HG03135 (cell line): Measurements from ENCODE around the gene MAN2A2.
"Not testable (repeated sequence)": the region's sequence is repeated elsewhere in the genome, so short reads cannot be mapped to it uniquely, and the experiment has no call there.

Experiments
- ATAC-seq: cut with Tn5 transposase; IDR thresholded peaks from one replicate; pipeline ENCODE4 v1.9.1; 2021; ENCODE audit warnings: mild to moderate bottlenecking, moderate library complexity; ENCODE audit not compliant: unreplicated experiment

MAN2A2 gene

DNA sequence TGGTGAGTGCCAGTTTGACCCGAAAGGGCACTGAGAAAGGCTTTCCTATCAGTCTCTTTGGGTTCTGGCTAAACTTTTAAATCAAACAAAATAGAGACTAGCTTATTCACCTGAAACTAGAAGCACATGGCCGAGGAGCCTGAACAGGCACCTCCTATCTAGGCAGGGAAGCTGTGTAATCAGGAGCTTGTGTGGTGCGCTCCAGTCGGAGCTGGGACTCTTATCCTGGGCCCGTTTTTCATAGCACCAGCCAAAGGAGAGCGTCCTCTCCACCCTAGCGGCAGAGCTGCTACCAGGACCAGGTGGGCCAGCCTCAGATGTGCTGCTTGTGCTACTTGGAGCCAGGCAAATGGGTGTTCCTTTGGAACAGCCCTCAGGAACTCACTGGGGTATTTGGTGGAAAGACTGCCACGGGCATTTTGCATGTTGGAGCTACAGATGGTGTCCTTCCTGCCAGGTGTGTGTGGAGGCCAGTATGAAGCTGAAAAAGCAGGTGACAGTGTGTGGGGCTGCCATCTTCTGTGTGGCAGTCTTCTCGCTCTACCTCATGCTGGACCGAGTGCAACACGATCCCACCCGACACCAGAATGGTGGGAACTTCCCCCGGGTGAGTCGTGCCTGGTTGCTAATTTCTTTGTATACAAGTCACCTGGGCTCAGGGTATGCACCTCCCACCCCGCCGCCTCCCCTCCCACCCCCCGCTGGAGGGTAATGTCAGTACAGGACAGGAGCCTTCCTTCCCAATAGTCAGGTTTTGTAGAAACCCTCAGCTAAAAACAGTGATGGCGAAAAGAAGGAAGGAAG, 833 bp downstream of the MAN2A2 start:
- ATAC-seq, result no peak

DNA sequence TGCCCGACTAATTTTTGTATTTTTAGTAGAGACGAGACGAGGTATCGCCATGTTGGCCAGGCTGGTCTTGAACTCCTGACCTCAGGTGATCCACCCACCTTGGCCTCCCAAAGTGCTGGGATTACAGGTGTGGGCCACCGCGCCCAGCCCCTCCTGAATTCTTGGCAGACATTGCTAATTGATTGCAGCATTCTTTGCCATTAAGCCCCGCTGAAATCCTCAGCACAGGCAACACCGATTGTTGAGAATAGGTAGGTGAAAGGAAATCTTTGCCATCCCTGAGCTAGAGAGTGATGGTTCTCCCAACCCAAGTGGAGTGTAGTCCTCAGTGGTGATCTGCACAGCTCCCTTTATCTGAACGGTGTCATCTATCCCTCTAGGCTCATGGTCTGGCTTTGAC, 1.6 kb downstream of the MAN2A2 start:
- ATAC-seq, result no peak

DNA sequence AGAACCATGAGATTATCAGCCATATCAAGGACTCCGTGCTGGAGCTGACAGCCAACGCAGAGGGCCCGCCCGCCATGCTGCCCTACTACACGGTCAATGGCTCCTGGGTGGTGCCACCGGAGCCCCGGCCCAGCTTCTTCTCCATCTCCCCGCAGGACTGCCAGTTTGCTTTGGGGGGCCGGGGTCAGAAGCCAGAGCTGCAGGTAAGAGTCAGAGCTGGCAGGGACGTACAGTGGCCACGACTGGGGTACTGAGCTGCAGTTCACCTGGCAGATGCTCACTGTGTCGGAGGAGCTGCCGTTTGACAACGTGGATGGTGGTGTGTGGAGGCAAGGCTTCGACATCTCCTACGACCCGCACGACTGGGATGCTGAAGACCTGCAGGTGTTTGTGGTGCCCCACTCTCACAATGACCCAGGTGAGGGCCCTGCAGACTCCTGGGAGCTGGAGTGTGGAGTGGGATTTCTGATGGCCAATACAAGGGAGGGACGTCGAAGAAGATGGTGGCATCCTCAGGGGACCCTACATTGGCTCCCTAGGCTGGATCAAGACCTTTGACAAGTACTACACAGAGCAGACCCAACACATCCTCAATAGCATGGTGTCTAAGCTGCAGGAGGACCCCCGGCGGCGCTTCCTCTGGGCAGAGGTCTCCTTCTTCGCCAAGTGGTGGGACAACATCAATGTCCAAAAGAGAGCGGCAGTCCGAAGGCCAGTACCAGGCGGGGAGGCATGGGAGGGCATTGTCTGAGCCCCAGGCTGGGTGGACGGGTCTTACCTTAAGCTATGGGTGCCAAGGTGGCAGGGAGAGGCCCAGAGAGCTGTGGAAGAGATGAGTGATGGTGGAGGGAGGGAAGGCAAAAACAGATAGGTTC, 2.4 kb downstream of the MAN2A2 start:
- no peak for ATAC-seq

DNA sequence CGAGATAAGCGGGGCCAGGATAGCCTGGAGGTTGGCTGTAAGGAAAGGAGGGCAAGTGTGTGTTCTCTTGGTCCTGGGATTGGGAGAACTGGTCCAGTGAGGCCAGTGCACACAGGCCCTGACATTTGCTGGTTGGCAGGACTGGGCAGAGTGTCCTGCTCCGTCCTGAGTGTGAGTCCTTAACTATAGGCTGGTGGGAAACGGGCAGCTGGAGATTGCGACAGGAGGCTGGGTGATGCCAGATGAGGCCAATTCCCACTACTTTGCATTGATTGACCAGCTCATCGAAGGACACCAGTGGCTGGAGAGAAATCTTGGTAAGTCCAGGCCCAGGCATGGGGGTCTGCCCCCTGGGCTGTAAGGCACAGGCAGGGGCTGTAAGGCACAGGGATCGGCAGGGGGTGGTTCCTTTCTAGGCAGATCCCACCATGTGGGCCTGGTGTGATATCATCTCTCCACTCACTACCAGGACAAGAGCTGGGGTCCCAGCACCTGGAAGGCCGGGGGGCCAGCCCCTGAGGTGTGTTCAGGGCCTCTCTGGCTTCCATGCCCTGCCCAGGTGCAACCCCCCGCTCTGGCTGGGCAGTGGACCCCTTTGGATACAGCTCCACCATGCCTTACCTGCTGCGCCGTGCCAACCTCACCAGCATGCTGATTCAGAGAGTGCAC, 3.2 kb downstream of the MAN2A2 start:
- no peak for ATAC-seq

DNA sequence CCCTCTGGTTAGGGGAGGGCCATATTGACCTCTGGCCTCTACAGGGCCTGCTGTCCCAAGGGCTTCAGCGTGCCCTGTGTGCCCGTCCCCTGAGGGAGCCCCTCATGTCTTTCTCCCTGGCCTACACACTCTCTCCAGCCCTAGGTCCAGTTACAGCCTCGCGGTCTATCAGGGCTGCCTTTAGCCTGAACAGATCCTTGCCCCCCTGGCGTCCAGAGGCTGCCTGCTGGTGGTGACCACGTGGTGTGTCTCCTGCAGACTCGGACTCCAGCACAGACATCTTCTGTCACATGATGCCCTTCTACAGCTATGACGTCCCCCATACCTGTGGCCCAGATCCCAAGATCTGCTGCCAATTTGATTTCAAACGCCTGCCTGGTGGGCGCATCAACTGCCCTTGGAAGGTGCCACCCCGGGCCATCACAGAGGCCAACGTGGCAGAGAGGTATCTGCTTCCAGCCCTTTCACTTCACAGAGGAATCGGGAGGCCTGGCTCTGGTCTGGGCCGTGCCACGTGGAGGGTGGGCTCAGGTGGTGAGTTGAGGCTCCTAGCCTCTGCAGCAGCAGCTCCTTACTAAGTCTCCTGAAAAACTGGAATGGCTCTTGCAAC, 4.1 kb downstream of the MAN2A2 start:
- no peak for ATAC-seq

DNA sequence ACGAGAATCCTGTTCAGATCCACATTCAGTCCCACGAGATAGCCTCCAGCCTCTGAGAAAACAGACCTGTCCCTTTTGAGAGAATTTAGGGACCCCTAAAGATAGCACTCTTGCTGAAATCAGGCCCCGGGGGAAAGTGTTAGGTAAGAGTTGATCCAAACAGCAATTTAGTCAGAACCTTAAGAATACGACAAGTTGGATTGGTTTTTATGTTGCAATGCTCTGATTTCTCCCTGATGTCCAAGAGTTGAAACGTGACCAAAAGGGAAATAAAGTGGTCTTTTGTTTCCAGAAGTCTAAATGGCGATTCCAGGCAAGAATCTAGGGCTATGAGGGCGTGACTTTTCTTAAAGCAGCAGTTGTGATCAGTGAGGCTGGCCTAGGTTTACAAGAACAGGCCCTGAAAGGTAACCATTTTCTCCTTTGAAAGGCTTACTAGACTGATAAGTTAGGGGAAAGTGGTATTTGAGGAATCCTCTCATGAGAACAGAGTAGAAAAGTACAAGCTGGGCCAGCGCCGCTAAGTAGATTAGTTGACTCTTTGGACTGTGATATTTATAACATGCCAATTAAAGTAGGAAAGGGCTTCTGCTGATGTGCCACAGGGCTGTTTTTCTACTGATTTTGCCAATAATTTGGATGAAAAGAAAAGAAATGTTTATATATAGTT, 4.9 kb downstream of the MAN2A2 start:
- ATAC-seq, result no peak

DNA sequence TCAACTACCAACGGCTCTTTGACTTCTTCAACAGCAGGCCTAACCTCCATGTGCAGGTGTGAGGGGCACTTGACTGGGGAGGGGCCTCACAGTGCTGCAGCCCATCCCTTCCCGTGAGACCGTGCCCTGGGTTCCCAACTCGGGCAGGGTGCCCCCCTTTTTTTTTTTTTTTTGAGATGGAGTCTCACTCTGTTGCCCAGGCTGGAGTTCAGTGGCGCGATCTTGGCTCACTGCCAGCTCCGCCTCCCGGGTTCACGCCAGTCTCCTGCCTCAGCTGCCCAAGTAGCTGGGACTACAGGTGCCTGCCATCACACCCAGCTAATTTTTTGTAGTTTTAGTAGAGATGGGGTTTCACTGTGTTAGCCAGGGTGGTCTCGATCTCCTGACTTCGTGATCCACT, 6.3 kb downstream of the MAN2A2 start:
- ATAC-seq, result not testable (repeated sequence)

DNA sequence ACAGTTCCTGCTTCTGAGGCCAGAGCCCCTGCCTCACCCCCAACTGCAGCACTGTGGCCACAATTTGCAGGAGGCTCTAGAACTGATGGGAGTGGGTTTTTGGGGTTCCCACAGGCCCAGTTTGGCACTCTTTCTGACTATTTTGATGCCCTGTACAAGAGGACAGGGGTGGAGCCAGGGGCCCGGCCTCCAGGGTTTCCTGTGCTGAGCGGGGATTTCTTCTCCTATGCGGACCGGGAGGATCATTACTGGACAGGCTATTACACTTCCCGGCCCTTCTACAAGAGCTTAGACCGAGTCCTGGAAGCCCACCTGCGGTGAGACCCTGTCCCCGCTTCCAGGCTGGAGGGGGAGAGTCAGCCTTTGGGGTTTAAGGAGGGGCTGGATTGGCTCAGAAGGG, 6.9 kb downstream of the MAN2A2 start:
- ATAC-seq, result no peak

DNA sequence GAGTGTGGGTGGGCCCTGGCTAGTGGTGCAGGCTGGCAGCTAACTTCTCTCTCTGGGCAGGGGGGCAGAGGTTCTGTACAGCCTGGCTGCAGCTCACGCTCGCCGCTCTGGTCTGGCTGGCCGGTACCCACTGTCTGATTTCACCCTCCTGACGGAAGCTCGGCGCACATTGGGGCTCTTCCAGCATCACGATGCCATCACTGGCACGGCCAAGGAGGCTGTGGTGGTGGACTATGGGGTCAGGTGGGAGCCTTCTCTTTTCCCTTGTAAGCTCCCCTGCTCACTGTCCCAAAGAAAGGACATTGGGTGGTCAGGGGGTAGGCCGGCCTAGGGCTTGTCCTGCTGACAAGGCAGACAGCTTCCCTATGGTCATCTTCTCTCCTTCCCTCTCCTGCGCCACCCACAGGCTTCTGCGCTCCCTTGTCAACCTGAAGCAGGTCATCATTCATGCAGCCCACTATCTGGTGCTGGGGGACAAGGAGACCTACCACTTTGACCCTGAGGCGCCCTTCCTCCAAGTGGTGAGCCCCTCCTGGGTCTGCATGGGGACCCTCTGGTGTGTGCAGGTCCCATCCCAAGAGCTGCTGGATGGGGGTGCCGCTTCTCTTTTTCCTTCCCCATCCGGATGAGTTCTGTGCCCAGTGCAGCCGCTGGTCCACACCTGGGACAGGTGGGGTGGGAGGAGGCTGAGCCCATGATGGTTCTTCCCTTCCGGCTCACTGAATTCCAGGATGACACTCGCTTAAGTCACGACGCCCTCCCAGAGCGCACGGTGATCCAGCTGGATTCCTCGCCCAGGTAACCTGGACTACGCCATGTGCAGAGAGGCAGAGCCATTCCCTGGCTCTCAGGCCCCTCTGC, 7.6 kb downstream of the MAN2A2 start:
- ATAC-seq, result no peak

DNA sequence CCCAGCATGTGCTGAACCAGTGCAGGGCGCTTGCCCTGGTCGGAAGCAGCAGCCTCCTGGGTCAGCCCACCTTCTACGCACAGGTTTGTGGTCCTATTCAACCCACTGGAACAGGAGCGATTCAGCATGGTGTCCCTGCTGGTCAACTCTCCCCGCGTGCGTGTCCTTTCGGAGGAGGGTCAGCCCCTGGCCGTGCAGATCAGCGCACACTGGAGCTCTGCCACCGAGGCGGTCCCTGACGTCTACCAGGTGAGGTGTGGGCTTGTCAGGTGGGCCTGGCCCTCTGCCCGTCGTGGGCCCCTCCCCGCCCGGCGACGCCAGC, 8.2 kb downstream of the MAN2A2 start:
- no peak for ATAC-seq

DNA sequence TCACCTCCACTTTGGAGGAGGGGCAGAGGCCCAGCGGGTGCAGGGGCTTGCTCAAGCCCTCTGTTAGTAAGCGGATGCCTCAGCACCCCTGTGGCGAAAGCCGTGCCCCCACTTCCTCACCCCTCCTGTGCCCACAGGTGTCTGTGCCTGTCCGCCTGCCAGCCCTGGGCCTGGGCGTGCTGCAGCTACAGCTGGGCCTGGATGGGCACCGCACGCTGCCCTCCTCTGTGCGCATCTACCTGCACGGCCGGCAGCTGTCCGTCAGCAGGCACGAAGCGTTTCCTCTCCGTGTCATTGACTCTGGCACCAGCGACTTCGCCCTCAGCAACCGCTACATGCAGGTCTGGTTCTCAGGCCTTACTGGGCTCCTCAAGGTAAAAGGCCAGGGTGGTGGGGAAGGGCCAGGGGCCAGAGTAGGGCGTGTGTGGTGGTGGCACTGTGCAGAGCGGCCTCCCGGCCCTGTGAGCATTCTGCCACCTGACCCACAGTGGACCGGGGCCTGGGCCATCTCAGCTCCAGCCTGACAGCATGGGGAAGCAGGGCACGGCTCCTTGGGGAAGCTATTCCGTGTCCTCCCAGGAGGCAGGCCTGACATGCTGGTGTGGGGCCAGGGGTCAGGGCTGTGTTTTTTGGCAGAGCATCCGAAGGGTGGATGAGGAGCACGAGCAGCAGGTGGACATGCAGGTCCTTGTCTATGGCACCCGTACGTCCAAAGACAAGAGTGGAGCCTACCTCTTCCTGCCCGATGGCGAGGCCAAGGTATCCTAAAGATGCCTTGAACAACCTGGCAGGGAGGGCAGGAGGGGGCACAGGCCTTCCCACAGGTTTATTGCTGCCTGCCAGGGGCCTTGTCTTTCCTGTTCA, 9.0 kb downstream of the MAN2A2 start:
- no peak for ATAC-seq

DNA sequence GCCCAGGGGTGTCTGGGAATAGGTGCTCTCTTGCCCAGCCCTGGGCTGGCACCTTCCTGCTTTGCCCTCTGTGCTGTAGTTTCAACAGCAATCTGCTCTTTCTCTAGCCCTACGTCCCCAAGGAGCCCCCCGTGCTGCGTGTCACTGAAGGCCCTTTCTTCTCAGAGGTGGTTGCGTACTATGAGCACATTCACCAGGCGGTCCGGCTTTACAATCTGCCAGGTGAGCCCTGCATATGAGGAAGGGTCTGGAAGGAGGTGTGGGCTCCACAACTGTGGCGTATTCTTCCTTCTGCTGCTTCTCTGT, 9.6 kb downstream of the MAN2A2 start:
- ATAC-seq, result no peak

DNA sequence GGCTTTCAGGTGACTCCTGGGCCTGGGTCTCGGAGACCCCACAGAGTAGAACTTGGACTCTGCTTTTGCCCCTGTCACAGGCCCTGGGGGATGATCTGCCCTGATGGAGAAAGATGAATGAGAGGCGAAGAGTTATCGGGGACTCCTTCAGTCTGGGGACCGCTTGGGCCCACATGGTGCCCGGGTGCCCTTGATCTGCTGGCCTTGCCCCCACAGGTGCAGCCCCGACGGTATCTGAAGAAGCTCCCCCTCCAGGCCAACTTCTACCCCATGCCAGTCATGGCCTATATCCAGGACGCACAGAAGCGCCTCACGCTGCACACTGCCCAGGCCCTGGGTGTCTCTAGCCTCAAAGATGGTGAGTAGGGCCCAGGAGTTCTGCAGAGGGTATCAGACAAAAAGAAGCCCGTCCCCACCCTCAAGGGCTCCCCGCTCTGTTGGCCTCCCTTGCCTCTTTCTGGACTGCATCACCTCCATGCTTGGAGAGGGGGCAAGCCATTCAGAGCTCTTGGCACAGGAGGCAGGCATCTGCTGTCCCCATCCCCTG, 10.4 kb downstream of the MAN2A2 start:
- ATAC-seq, result no peak

DNA sequence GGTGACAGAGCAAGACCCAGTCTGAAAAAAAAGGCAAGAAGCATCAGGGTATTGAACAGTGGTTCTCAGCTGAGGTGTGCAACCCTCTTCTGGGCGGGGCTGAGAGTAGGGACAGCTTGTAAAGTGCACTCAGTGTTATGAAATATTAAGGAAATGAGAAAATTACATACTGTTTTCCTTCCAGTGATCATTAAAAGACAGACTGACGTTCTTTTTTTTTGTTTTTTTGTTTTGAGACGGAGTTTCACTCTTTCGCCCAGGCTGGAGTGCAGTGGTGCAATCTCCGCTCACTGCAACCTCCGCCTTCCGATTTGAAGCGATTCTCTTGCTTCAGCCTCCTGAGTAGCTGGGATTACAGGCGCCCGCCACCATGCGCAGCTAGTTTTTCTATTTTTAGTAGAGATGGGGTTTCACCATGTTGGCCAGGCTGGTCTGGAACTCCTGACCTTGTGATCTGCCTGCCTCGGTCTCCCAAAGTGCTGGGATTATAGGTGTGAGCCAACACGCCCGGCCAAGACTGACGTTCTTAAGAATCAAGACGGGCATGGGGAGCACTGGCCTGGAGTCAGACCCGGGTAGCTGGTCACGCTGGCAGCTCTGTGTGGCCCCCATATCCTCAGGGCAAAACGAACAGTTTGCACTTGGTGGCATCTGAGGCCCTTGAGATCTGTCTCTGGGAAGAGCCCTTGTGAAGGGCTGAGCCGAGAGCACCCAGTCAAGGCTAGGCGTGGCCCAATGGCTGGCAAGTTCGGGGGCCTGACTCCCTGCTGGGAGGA, 11.4 kb downstream of the MAN2A2 start:
- ATAC-seq, result no peak

DNA sequence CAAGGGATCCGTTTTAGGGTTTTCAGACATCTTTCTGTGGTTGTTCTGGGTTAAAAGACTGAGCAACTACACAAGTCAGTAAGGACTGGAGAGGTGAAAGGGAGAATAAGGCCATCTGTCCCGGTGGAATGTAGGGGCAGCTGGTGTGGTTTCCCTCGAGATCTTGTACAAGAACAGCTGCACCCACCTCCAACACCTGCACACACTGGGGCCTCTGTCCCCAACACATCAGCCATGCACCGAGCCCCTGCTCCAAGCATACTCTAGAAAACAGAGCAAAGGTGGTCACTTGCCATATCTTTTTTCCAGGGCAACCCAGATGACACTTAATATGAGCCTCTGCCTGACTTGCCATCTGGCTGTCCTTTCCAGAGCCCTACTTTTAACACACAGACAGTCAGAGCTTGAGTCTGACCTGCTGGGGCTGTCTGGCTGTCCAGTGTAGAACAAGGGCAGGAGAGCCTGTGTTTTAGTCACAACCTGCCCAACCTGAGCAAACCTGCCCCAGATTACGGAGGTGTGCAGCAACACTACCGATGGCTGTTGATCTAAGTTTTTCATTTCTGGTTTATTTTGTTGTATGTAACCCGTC, 12.2 kb downstream of the MAN2A2 start:
- no peak for ATAC-seq

DNA sequence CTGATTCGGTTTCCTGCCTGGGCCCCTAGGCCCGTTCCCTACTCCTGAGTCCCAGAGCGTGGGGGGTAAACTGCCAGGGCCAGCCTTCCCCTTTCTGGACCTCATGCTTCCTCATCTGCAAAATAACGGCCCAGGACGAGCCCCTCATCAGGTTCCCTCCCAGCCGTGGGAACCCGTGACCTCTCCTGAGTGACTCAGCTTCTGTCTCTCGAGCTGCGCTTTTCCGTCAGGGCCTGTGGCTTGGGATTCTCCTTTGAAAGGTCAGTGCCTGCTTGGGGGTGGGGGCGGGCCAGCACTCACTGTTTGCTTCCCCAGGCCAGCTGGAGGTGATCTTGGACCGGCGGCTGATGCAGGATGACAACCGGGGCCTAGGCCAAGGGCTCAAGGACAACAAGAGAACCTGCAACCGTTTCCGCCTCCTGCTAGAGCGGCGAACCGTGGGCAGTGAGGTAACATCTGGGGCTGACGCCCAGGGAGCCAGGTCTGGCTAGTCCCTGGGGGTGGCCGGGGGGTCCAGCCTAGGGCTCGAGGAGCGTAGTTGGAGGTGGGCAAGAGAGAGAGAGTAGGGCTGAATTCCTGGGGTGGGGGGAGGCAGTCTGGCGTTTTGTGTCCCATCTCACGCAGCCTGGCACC, 12.8 kb downstream of the MAN2A2 start:
- no peak for ATAC-seq

DNA sequence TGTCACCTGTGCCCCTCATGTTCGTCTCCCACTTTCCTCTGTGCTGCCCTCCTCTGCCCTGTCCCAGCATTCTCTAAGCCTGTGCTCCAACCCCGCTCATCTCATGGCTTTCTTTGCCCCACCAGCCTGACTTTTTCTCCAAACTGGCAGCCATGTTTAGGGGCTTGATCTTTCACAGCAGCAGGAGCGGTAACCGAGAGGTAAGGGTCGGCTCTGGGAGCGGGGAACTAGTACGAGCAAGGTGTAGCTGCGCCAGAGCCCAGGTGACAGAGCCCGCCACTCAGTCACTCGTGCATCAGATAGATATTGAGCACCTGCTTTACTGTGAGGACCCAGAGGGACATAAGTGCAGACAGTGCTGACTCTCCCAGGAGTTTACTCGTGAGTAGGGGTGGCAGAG, 13.4 kb downstream of the MAN2A2 start:
- ATAC-seq, result no peak
